GM19463 (cell line): ENCODE measurements around the gene CHRNA7.
"Not testable (repeated sequence)": the region's sequence is repeated elsewhere in the genome, so short reads cannot be mapped to it uniquely, and the experiment has no call there.

Experiments used
- ATAC-seq: cut with Tn5 transposase; IDR thresholded peaks from one replicate; pipeline ENCODE4 v1.9.1; 2021; ENCODE audit warnings: mild to moderate bottlenecking, moderate library complexity; ENCODE audit not compliant: unreplicated experiment

The CHRNA7 gene

GRCh38 chr15:32166270-32166669 is 136.0 kb downstream of the CHRNA7 start:
- ATAC-seq, result not testable (repeated sequence)

GRCh38 chr15:32167913-32168312 is 137.6 kb downstream of the CHRNA7 start:
- not testable (repeated sequence) for ATAC-seq

- not testable (repeated sequence) for ATAC-seq
Observed at GRCh38 chr15:32180579-32180978, 150.3 kb downstream of the CHRNA7 start.

- not testable (repeated sequence) for ATAC-seq
Observed at GRCh38 chr15:32193780-32194179, 163.5 kb downstream of the CHRNA7 start.

- ATAC-seq, result not testable (repeated sequence)
Observed at GRCh38 chr15:32196206-32196605, 165.9 kb downstream of the CHRNA7 start.

GRCh38 chr15:32198938-32199337 is 168.6 kb downstream of the CHRNA7 start:
- not testable (repeated sequence) for ATAC-seq

- not testable (repeated sequence) for ATAC-seq
Observed at GRCh38 chr15:32209081-32209480, 178.8 kb downstream of the CHRNA7 start.

GRCh38 chr15:32218666-32219065 is 188.4 kb downstream of the CHRNA7 start:
- no peak for ATAC-seq
